GM12801 (cell line): ENCODE results near the gene C12orf56.

ENCODE experiments used
- CTCF ChIP-seq: IDR thresholded peaks from one replicate; pipeline ENCODE4 v1.5.1; 2011; ENCODE audit warnings: control low read depth; ENCODE audit not compliant: insufficient read length; ENCODE audit errors: extremely low read depth

The C12orf56 gene

GRCh38 chr12:64261813-64262212, 128.7 kb downstream of the C12orf56 start:
- TF ChIP-seq CTCF: no peak

- TF ChIP-seq CTCF: no peak
These were observed 132.0 kb downstream of the C12orf56 start for GRCh38 chr12:64258576-64258975.

GRCh38 chr12:64256166-64256800, 134.3 kb downstream of the C12orf56 start:
- TF ChIP-seq CTCF: no peak

- TF ChIP-seq CTCF: no peak
These were observed 135.3 kb downstream of the C12orf56 start for GRCh38 chr12:64255249-64255648.

DNA sequence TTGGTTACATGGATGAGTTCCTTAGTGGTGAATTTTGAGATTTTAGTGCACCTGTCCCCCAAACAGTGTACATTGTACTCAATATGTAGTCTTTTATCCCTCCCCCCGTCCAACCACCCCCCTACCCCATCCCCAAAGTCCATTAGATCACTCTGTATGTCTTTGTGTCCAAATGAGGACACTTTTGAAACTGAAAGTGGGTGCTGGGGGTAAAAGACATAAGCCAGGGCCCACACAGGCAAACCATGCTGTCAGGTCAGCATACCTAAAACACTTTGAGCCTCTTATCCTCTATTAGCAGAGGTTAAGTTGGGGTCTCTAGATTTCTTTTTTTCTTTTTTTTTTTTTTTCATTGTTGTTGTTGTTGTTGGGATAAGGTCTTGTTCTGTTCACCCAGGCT, 137.2 kb downstream of the C12orf56 start:
- TF ChIP-seq CTCF: no peak

- TF ChIP-seq CTCF: no peak
These were observed 137.9 kb downstream of the C12orf56 start for GRCh38 chr12:64252681-64253080.

GRCh38 chr12:64243809-64244208, 146.7 kb downstream of the C12orf56 start:
- no peak for TF ChIP-seq CTCF
